ENCODE measurements around the gene AIFM1. TPM values are rescaled to one million over a fixed set of nuclear protein-coding genes. Genes with fewer than 3 reads are reported as not detected.
A peak's percentile ranks its signal among the peaks of the same experiment; 100 is the strongest.

The AIFM1 gene
- polyA plus RNA-seq, 2 of the 4 experiments (the other 2 are of a cell fraction) = 90.2 to 103 TPM

- Histone ChIP-seq H3K4me1 (peaks cover 14% of the 10 kb centered on the region), H3K4me2 (peak overlapping the region; percentile 23; the same call in 1 of the 3 replicates), H3K4me3 (no peak overlapping the region), H3K27ac (peak overlapping the region; percentile 11 to 40; a peak in 2 of 6 replicates), H3K9me3 (no peaks in the 10 kb centered on the region)
- ChIA-PET CTCF (interaction anchor here (1.0 to 1.3 kb wide), 3 partner anchors 10 to 19 kb away, joined by 3 to 6 read pairs (median 5); no protein-coding TSS in a partner anchor), POLR2A (interaction anchor here (1.2 kb wide), 1 partner anchor 12 kb away, joined by 4 read pairs; the partner anchor contains the start of gene ELF4)
- ATAC-seq = no peak; a peak in 1 of 6 replicates
- 42% methylated on average over 4 of the region's 5 CpGs for WGBS (ENCODE audit: missing lambda C conversion rate)
- DNase-seq (ENCODE audit: low read depth in 1 of 2, low spot score in 1 of 2) = no peak
- FAIRE-seq = no peak
- no peak for TF ChIP-seq CHD2 (IDR thresholded peaks at IDR 0.05; ENCODE audit: low read length, partially characterized antibody)
- no peak for TF ChIP-seq CBX2 (IDR thresholded peaks at IDR 0.05; ENCODE audit: borderline replicate concordance, low read depth)
- TF ChIP-seq POLR2AphosphoS2 (conservative IDR thresholded peaks at IDR 0.05; ENCODE audit: low read length) = no peak
- no peak for TF ChIP-seq CTCF (IDR thresholded peaks at IDR 0.05)
- no peak for TF ChIP-seq HOXB5 (CRISPR knock-in tag; IDR thresholded peaks at IDR 0.05)
- TF ChIP-seq FOSL2 (IDR thresholded peaks at IDR 0.05) = no peak
- no peak for TF ChIP-seq FOSL2 (CRISPR knock-in tag; IDR thresholded peaks at IDR 0.05)
- TF ChIP-seq REST (IDR thresholded peaks at IDR 0.05) = no peak
Observed at GRCh38 chrX:130098210-130098552, 67.5 kb downstream of the AIFM1 start.

- CTCF ChIA-PET = interaction anchor here (0.7 to 1.3 kb wide), 3 partner anchors 17 to 22 kb away, joined by 5 to 6 read pairs (median 5); no protein-coding TSS in a partner anchor
- Histone ChIP-seq H3K4me3 (no peak overlapping the region), H3K4me2 (peak overlapping the region; percentile 23; the same call in 1 of the 3 replicates)
Observed at GRCh38 chrX:130097507-130098209, 68.0 kb downstream of the AIFM1 start.

GRCh38 chrX:130095249-130096030, 70.2 kb downstream of the AIFM1 start:
- TF ChIP-seq USF2 (IDR thresholded peaks at IDR 0.05) = no peak
- no peak for TF ChIP-seq MAFK (IDR thresholded peaks at IDR 0.05; ENCODE audit: partially characterized antibody)
- no peak for TF ChIP-seq CHD2 (IDR thresholded peaks at IDR 0.05; ENCODE audit: low read length, partially characterized antibody)
- no peak for TF ChIP-seq EP300 (IDR thresholded peaks at IDR 0.05)
- ATAC-seq = no peak
- Histone ChIP-seq H3K4me3 (no peak overlapping the region), H3K9me3 (no peaks in the 10 kb centered on the region), H3K4me1 (peaks cover 21% of the 10 kb centered on the region), H3K4me2 (no peak overlapping the region), H3K27ac (no peak overlapping the region)
- FAIRE-seq = no peak
- WGBS (ENCODE audit: missing lambda C conversion rate) = 98% methylated on average over 5 of the region's 6 CpGs
- DNase-seq (ENCODE audit: low read depth in 1 of 2, low spot score in 1 of 2) = no peak
- ChIA-PET POLR2A (no interaction called here), CTCF (interaction anchor here (0.6 to 2.6 kb wide), 10 partner anchors 15 to 170 kb away, joined by 3 to 8 read pairs (median 3); no protein-coding TSS in a partner anchor)

More at GRCh38 chrX:130097507-130098209, 68.0 kb downstream of the AIFM1 start:
- Histone ChIP-seq H3K27ac (peak overlapping the region; percentile 11 to 40; a peak in 2 of 6 replicates), H3K9me3 (no peaks in the 10 kb centered on the region), H3K4me1 (peaks cover 14% of the 10 kb centered on the region)
- POLR2A ChIA-PET = interaction anchor here (1.2 kb wide), 1 partner anchor 12 kb away, joined by 4 read pairs; the partner anchor contains the start of gene ELF4
- DNase-seq (ENCODE audit: low read depth in 1 of 2, low spot score in 1 of 2) (no peak), ATAC-seq (peak in 1 of 2 experiments; percentile 61; a peak in 3 of 6 replicates), FAIRE-seq (no peak)
- 80% methylated on average over 10 of the region's 14 CpGs for WGBS (ENCODE audit: missing lambda C conversion rate)
- TF ChIP-seq GATA3 (IDR thresholded peaks at IDR 0.05; ENCODE audit: borderline replicate concordance) (peak; percentile 41; the same call in 1 of the 2 replicates), HOXB5 (CRISPR knock-in tag; IDR thresholded peaks at IDR 0.05) (no peak)

All from A549 (cell line).